ENCODE results near the gene MYOZ2. TPM values are rescaled to one million over a fixed set of nuclear protein-coding genes. Genes with fewer than 3 reads are reported as not detected.

Gene MYOZ2
- total RNA-seq, result not detected in 2 replicates

DNA sequence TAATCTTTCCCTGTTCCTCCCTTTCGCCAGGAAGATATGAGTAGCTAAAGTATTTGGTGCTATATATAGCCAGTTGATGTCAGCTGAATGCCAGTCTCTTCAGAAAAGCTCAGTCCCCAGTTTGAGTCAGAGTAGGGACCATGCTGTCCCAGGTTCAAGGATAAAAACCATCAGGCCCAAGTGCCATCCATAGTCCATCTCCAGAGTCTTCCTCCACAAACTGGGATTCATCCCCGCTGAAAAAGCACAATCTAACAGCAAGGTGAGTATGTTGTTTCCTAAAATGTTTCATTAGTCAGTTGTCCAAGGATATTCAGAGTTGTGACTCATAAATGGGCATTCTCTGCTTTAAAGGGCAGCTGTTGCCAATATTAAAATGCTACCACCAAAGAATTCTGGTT is at the start of gene MYOZ2:
Gene MYOZ2, plus strand, starts transcription at position 112 of the 401 bp plus-strand sequence. CDS start 694 bp downstream, outside the sequence.
- FAIRE-seq (no peak), DNase-seq (ENCODE audit: low read depth) (peak; percentile 48)
- H3K27me3 ChIP-seq (ENCODE audit: control insufficient read depth, insufficient read depth, low read length), result no peaks in the 10 kb centered on the region
- H3K4me3 ChIP-seq (ENCODE audit: low read depth, low read length), result no peak within 1 kb of the TSS
- no peaks in the 10 kb centered on the region for H3K36me3 ChIP-seq (ENCODE audit: control insufficient read depth, insufficient read depth, low read length)
- TF ChIP-seq, protein P1, sequence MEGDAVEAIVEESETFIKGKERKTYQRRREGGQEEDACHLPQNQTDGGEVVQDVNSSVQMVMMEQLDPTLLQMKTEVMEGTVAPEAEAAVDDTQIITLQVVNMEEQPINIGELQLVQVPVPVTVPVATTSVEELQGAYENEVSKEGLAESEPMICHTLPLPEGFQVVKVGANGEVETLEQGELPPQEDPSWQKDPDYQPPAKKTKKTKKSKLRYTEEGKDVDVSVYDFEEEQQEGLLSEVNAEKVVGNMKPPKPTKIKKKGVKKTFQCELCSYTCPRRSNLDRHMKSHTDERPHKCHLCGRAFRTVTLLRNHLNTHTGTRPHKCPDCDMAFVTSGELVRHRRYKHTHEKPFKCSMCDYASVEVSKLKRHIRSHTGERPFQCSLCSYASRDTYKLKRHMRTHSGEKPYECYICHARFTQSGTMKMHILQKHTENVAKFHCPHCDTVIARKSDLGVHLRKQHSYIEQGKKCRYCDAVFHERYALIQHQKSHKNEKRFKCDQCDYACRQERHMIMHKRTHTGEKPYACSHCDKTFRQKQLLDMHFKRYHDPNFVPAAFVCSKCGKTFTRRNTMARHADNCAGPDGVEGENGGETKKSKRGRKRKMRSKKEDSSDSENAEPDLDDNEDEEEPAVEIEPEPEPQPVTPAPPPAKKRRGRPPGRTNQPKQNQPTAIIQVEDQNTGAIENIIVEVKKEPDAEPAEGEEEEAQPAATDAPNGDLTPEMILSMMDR (IDR thresholded peaks at IDR 0.05; ENCODE audit: insufficient read depth, low read length, severe bottlenecking), result no peak

GRCh38 chr4:119087121-119087520 is 48.5 kb upstream of the MYOZ2 start:
- H3K4me3 ChIP-seq (ENCODE audit: low read depth, low read length), result no peak overlapping the region
- TF ChIP-seq, protein P1 (IDR thresholded peaks at IDR 0.05; ENCODE audit: insufficient read depth, low read length, severe bottlenecking), result no peak
- no peaks in the 10 kb centered on the region for H3K36me3 ChIP-seq (ENCODE audit: control insufficient read depth, insufficient read depth, low read length)
- no peak for FAIRE-seq
- H3K27me3 ChIP-seq (ENCODE audit: control insufficient read depth, insufficient read depth, low read length), result no peaks in the 10 kb centered on the region
- DNase-seq (ENCODE audit: low read depth), result peak; percentile 29

- no peak for FAIRE-seq
Observed at GRCh38 chr4:119087656-119088055, 48.0 kb upstream of the MYOZ2 start.

DNA sequence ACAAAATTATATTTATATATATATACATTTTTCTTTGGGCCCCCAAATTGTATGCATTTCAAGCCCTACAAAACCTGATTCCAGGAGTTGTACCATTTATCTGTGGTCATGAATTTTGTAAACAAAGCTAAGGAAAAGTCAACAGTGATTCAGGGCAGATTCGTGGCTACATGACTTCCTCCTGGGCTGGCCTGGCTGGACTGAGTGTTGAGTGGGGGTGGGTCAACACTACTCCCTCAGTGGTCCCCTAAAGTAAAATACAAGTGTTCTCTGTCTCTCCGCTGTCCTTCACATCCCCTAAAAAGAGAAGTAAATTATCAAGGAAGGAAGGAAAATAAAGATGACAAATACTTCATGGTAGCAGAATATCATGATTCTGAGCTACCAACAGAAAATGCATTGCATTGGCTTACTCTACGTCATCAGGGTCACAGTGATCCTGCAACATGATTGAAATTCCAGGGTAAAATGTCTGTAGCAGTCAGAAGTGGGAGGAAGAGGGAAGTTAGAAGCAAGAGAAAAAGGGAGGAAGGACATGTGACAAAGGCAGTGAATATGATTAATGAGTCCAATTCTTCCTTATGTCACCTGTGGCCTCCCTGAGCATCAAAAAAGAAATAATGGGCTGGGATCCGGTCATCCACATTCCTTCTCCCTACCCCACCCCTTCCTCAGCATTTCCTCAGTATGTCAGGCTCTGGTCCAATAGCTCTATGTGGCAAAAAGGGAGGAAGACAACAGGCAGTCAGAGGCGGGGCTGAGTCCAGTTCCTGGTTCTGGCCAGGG is 42.4 kb upstream of the MYOZ2 start:
- no peaks in the 10 kb centered on the region for H3K36me3 ChIP-seq (ENCODE audit: control insufficient read depth, insufficient read depth, low read length)
- DNase-seq (ENCODE audit: low read depth) (peak; percentile 66), FAIRE-seq (no peak)
- TF ChIP-seq, protein P1 (IDR thresholded peaks at IDR 0.05; ENCODE audit: insufficient read depth, low read length, severe bottlenecking), result no peak
- no peak overlapping the region for H3K4me3 ChIP-seq (ENCODE audit: low read depth, low read length)
- no peaks in the 10 kb centered on the region for H3K27me3 ChIP-seq (ENCODE audit: control insufficient read depth, insufficient read depth, low read length)

More at GRCh38 chr4:119087656-119088055, 48.0 kb upstream of the MYOZ2 start:
- no peaks in the 10 kb centered on the region for H3K36me3 ChIP-seq (ENCODE audit: control insufficient read depth, insufficient read depth, low read length)
- no peaks in the 10 kb centered on the region for H3K27me3 ChIP-seq (ENCODE audit: control insufficient read depth, insufficient read depth, low read length)
- TF ChIP-seq, protein P1 (IDR thresholded peaks at IDR 0.05; ENCODE audit: insufficient read depth, low read length, severe bottlenecking), result no peak
- no peak for DNase-seq (ENCODE audit: low read depth)
- H3K4me3 ChIP-seq (ENCODE audit: low read depth, low read length), result no peak overlapping the region

DNA sequence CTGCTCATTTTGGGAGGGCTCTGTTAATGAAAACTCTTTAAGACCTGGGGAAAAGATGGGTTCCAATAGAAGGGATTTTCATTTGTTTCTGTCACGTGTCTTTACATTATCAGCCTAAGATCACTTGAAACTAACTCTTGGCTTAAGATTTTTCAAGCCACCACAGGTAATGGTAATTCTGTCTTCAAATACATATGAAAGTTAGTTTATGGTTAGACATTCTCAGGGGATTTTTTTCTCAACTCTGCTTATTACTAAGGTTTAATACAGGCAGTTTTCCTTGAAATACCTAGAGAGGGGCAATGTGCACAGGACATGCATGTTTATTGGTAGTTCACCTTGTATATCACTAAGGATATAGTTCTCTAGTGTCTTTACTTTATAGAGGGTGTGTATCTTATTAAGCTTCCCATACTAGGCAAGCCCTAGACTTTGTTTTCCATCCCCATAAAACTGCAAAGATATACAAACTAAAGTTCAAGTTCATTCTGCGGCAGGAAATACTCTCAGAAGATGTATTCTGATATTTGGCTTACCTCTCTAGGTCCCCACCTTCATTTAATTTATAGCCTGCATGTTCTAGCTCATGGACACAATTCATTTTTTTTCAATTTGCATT is 38.2 kb upstream of the MYOZ2 start:
- Histone ChIP-seq H3K4me3 (ENCODE audit: low read depth, low read length) (no peak overlapping the region), H3K27me3 (ENCODE audit: control insufficient read depth, insufficient read depth, low read length) (no peaks in the 10 kb centered on the region), H3K36me3 (ENCODE audit: control insufficient read depth, insufficient read depth, low read length) (no peaks in the 10 kb centered on the region)
- FAIRE-seq, result no peak
- TF ChIP-seq, protein P1 (IDR thresholded peaks at IDR 0.05; ENCODE audit: insufficient read depth, low read length, severe bottlenecking), result no peak
- no peak for DNase-seq (ENCODE audit: low read depth)

Data from bronchial epithelial cell (primary cell).